GM18867 (cell line): ENCODE results near the gene LRMDA.

Source experiments
- ATAC-seq: cut with Tn5 transposase; IDR thresholded peaks from one replicate; pipeline ENCODE4 v1.9.1; 2021; ENCODE audit warnings: mild to moderate bottlenecking, moderate library complexity; ENCODE audit not compliant: unreplicated experiment

The LRMDA gene

DNA sequence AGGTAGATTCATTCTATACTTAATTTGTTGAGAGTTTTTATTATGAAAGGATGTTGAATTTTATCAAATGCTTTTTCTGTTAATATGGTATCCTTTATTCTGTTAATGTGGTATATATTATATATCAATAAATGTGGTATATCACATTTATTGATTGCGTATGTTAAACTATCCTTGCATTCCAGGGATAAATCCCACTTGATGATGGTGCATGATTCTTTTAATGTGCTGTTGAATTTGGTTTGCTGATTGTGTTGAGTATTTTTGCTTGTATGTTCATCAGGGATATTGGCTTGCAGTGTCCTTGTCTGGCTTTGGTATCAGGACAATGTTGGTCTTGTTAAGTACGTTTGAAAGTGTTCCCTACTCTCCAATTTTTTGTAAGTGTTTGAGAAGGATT lies 11.9 kb downstream of the LRMDA start:
- ATAC-seq, result no peak

GRCh38 chr10:75444781-75445386 lies 13.5 kb downstream of the LRMDA start:
- ATAC-seq, result no peak

GRCh38 chr10:75446508-75446907 lies 15.1 kb downstream of the LRMDA start:
- no peak for ATAC-seq

- ATAC-seq, result no peak
These were observed 16.7 kb downstream of the LRMDA start for GRCh38 chr10:75448166-75448565.

DNA sequence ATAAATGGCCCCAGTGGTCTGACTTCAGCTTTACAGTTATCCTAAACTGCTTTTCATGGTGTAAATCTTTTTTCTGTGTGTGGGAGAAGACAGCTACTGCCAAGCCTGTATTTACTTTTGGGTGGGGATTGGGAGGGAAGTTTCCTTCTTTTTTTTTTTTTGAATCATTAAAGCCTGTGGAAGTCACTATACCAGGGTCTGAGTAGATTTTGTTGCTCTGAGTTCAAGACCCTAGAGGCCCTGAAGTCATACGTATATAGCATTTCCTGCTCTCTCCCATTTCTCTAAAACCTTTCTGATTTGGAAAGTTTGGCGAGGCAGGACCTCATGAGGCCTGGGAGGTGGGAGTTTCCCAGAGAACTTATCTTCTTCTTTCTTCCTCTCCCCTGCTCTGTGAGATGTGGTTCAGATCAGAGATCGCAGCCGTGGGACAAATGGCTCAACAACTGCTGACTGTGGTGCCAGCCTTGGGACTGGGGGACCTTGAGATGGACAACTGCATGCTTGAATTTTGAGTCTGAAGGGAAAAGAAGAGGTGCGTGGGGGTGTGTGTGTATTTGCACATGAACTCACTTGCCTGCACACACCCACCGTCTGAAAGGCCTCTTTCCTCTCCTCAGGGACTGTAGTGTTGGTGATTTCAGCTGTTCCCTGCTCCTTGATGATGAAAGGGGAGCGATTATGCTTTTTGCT lies 18.1 kb downstream of the LRMDA start:
- no peak for ATAC-seq

DNA sequence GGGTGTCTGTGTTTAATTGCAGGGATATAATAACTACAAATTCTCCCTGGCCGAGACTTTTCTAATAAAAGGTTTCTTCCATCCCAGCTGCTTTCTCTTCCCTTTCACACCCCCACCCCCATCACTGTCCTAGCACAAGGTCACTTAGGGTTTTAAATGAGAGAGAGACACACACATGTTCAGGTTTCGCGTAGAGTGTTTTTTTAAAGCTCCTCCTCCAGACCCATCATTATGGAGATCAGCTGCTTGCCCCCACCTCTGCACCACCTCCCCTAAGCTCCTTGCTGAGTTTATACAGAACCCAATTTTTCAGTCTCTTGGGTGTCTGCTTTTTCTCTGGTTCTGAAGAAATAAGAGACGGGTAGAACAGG lies 18.6 kb downstream of the LRMDA start:
- no peak for ATAC-seq

DNA sequence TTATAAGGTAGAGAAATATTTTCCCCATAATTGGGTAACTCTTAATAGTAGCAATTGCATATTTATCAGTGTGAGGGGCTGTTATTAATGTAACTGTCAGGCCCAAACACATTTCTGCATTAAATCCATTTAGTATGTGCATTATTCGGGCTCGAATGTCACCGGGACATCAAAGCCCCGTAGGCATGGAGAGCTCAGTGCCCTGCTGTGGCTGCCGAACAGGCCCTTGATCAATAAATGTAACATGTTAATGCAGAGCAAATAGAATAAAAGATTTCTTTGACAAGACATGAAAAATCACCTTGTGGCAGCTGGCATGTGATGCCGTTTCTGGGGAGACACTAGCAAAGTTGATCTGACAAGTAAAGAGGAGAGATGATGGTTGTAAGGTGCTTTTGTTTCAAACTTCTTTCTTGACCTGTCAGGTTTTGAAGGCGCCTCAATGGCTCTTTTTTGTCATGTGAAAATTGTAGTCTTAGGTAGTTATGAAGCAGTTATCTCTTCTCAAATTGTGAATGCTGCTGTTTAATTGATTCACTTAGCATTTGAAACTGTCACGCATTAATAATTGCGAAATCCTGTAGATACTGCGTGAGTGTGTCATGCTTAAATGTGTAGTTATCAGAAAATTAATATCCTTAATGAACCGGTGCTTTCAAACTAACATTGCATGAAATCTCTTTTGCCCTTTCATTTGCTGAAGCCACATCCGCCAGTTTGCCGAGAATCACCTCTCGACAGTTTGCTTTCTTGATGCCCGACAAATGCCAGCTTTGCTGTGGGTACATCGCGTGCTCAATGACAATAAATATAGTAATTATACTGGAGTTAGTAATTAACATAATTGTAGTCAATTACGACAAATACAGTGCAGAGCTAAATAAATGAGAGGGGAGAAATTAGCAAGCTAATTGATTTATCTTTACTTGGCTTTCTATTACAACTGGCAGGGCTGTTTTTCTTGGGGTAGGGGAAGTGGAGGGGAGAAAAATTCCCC lies 19.5 kb downstream of the LRMDA start:
- ATAC-seq, result no peak

DNA sequence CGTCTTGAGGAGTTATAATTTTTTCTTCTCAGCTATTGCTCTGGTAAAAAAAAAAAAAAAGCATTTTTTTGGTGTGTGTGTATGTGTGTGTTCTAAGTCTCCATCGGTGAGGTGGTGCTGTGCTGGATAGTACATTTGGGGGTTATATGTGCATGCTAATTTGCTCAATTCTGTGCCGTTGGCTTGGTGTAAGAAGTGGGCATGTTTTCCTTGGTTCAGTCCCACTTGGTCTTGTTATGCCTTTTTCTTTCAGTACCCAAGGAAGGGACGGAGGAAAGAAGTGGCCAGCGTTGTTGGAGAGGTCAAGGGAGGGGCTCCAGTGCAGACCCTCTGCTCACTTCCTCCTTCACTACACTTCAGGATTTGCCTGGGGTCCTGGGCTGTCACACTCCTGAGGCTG lies 20.4 kb downstream of the LRMDA start:
- no peak for ATAC-seq

- ATAC-seq, result no peak
These were observed 21.6 kb downstream of the LRMDA start for GRCh38 chr10:75452997-75453396.

DNA sequence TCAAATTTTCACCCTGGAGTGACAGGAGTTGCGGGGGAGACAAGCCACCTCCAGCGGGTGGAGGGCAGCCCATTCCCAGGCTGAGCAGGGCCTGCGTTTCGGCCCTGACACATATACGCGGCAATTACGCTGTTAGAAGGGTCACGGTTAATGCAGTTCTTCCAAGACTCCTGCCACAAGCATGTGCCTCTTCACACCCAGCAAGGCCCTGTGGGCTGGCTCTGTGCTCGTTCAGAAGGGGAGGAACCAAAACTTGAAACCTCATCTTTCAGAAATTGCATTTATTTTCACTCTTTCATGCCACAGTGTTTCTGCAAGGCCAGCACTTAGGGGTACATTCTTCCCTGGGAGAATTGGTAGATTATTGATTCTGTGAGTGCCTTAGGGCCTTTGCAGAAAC lies 24.7 kb downstream of the LRMDA start:
- no peak for ATAC-seq

DNA sequence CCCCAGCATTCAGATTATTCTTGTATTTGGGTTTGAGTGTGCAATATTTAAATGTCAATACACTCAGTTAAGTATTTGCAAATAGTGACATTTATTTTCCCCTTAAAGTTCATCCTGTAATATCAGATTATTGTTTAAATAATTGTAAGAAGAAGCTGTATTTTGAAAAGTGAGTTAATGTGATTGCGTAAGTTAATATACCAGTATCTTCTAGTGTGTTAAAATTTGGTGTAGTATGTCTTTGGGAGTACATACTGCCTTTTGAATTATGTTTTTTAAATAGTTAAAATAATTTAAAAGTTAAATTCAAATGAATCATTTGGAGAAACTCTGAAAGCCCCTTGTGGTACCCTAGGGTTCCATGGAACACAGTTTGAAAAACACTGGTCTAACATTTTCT lies 28.6 kb downstream of the LRMDA start:
- ATAC-seq, result no peak

- ATAC-seq, result no peak
These were observed 30.5 kb downstream of the LRMDA start for GRCh38 chr10:75461672-75462649.

DNA sequence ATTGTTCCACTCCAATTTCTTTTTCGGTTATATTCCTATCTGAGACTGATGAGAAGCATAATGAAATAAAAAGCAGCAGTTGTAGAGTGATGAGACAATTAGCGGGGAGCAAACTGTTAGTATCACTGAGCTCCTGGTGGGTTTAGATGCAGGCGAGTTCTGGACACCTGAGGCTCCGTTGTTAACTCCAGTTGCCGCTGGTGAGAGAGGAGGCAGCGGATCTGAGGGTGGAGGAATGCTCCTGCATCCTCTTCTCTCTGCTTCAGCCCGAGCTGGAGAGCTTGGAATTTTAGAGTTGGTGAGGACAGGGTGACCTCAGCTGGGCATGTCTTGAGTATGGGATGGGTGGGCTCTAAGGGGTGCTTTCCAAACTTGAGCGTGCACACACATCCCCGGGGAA lies 31.4 kb downstream of the LRMDA start:
- no peak for ATAC-seq

DNA sequence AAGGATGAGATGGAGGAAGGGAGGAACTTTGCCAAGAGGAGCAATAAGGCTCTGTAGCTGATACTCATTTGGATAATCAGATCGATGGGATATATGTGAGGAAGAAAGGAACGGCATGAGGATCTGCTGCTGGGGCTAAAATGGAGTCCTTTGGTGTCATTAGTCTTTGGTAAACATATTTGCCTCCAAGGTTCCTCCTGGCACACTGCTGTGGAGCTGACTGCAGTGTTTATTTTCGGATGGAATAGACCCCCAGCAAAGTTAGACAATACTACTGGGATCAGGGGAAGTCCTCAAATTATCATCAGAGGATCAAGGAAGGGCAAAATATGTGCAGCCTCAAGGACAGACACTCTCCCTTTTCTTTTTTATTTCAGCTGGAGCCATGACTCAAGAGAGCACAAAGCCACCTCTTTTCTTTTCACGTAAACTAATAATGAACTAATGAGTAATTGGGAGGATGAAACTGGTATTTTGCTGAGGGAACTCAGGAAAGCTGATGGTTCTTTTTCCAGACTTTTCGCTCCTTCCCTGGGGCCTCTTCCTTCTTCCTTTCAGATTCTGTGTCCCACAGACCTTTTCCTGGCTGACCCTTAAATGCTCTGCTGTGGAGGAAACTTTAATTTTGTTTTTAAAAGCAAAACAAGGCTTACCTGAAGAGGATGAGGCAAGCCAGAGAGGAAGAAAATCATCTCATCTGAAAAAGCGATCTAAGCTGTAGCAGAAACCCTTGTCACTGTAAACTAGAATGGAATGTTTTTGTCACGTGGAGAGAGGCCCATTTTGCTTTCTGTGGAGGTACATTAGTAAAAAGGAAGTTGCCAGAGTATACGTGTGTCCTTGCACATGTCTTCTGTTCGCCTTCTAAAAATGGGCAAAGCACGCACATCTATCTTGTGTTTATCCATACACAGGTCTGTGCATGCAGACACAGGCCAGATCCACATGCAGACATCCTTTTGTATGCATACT lies 33.3 kb downstream of the LRMDA start:
- no peak for ATAC-seq

GRCh38 chr10:75465450-75465827 lies 34.0 kb downstream of the LRMDA start:
- no peak for ATAC-seq

GRCh38 chr10:75466001-75466400 lies 34.6 kb downstream of the LRMDA start:
- ATAC-seq, result no peak

DNA sequence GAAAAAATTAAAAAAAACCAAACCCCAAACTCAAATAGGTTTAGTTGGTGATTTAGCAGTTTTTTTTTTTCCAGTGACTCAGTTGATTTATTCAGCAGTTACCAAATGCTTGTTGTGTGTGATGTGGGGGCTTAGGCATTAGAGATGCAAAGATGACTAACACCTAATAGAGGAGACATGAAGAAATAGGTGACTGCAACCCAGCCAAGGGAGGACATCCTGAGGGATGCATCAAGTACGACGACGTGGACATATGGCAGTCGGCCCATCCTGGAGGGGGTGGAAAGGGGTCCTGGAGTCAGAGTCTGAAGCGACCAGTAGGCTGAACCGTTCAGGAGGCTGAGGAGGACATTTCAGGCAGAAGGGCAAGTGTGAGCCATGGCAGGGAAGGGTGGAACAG lies 35.5 kb downstream of the LRMDA start:
- ATAC-seq, result no peak

GRCh38 chr10:75468612-75469005 lies 37.2 kb downstream of the LRMDA start:
- ATAC-seq, result no peak

DNA sequence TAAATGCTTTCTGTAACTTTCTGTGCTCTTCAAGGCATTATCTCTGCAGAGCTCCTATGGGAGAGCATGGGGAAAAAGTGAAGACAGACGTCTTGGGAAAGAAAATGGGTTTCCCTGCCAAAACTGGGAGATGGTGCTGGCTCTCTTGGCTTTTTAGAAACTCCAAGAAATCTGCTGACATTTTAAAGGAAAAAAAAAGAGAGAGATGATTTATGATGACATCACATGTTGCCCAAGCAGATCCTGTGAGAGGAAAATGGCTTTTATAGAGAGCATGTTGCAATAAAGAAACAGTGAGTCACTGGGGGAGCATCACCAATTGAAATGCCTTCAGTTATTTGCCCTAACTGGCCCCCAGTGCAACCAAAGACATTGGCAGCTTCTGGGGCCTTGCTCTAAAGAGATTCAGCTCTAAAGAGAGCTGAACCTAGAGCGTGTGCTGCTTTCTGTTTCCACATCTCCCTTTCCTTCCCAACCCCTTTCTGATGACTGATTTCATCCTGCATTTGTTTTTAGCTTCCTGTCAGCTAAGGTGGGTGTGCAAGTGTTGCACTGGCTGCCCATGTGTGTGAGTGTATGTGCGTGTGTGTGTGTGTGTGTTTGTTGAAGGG lies 37.7 kb downstream of the LRMDA start:
- ATAC-seq, result no peak
